Activated CD4-positive, alpha-beta T cell treated with anti-CD3 and anti-CD28 coated beads, Interleukin-2, amount 10 ng/mL, durations not matched to agents 7 days and 5 days (primary cell): Measurements from ENCODE around the gene INAVA. TPM values are rescaled to one million over a fixed set of nuclear protein-coding genes. Genes with fewer than 3 reads are reported as not detected.

ENCODE experiments used
- CTCF ChIA-PET: fragments of 350-600 bp; sonication (Branson Sonifier 250); formaldehyde crosslinking; loops from one replicate; lab custom pipeline; 2021; ENCODE audit warnings: antibody characterized with exemption; lab: Charles Lee
- POLR2A ChIA-PET: fragments of 350-600 bp; sonication (Branson Sonifier 250); formaldehyde crosslinking; loops from one replicate; lab custom pipeline; 2021; ENCODE audit warnings: antibody characterized with exemption; lab: Charles Lee
- DNase-seq: peaks from one replicate; pipeline ENCODE4 v3.0.0-alpha.2; 2020
- H3K27ac Mint-ChIP-seq: one replicate; pipeline ENCODE4 v1.8.0; 2021; ENCODE audit warnings: mild to moderate bottlenecking, moderate library complexity, mixed read lengths
- H3K27me3 Mint-ChIP-seq: one replicate; pipeline ENCODE4 v1.8.0; 2021; ENCODE audit warnings: mixed read lengths
- H3K36me3 Mint-ChIP-seq: one replicate; pipeline ENCODE4 v1.8.0; 2021; ENCODE audit warnings: low read depth, mixed read lengths
- H3K4me1 Mint-ChIP-seq: one replicate; pipeline ENCODE4 v1.8.0; 2021; ENCODE audit warnings: mixed read lengths
- H3K4me3 Mint-ChIP-seq: one replicate; pipeline ENCODE4 v1.8.0; 2021; ENCODE audit warnings: mild to moderate bottlenecking, moderate library complexity, mixed read lengths
- H3K9me3 Mint-ChIP-seq: one replicate; pipeline ENCODE4 v1.8.0; 2021; ENCODE audit warnings: mixed read lengths
- total RNA-seq, 2 experiments: library from RNA; stranded (reverse); gene quantifications; one replicate each; pipeline ENCODE4 v1.2.3, GENCODE V29; 2021

The INAVA gene
- total RNA-seq, 2 experiments from 2014 or later = not detected

DNA sequence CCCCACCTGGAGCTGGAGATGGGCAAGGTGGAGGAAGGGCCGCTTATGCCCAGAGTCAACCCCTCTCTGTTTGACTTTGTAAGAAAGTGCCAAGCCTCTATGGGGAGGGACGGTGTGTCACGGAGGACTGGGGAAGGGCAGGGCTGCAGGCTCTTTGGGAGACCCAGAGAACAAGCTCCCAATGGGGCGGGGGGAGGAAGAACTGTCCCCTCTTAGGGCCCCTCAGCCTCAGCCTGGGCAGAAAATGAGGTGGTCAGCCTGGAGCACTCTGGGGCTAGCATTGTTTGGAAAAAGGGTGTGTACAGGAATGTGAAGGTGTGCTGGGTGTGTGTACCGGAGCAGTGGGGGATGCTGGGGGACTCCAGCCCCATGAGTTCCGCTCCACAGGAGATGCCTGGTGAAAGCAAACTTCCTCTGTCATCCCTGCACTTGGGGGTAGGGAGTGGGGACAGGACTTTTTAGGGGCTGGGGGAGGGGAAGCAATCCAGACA, 1.2 kb upstream of the INAVA start:
- no peak for DNase-seq
- H3K4me1 Mint-ChIP-seq = peaks cover 30% of the 10 kb centered on the region
- no peaks in the 10 kb centered on the region for H3K36me3 Mint-ChIP-seq
- ChIA-PET POLR2A (no interaction called here), CTCF (no interaction called here)
- H3K9me3 Mint-ChIP-seq = no peaks in the 10 kb centered on the region
- H3K27me3 Mint-ChIP-seq = peaks cover 63% of the 10 kb centered on the region
- no peak overlapping the region for H3K27ac Mint-ChIP-seq
- H3K4me3 Mint-ChIP-seq = no peak overlapping the region

DNA sequence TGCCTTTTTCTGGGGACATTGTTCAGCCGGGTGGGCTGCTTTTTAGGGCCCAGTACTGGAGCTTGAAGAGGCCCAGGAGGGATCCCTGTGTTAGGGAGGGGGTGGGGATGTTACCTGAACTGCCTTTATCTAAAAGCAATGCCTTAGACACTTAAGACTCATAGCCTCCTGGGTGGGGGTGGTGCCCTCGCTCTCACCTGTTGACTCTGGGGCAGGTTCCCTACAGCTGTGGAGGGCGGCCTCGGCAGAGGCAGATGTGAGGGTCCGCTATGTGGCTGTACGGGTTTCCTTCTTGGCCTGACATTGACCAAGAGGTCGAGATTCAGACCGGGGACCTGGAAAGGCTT, 716 bp downstream of the INAVA start:
- peaks cover 14% of the 10 kb centered on the region for H3K4me1 Mint-ChIP-seq
- ChIA-PET CTCF (interaction anchor here (1.5 kb wide), 1 partner anchor 10 kb away, joined by 3 read pairs; no protein-coding TSS in a partner anchor), POLR2A (no interaction called here)
- DNase-seq = no peak
- peaks cover 58% of the 10 kb centered on the region for H3K27me3 Mint-ChIP-seq
- no peak overlapping the region for H3K27ac Mint-ChIP-seq
- H3K36me3 Mint-ChIP-seq = no peaks in the 10 kb centered on the region
- H3K4me3 Mint-ChIP-seq = no peak overlapping the region
- no peaks in the 10 kb centered on the region for H3K9me3 Mint-ChIP-seq

DNA sequence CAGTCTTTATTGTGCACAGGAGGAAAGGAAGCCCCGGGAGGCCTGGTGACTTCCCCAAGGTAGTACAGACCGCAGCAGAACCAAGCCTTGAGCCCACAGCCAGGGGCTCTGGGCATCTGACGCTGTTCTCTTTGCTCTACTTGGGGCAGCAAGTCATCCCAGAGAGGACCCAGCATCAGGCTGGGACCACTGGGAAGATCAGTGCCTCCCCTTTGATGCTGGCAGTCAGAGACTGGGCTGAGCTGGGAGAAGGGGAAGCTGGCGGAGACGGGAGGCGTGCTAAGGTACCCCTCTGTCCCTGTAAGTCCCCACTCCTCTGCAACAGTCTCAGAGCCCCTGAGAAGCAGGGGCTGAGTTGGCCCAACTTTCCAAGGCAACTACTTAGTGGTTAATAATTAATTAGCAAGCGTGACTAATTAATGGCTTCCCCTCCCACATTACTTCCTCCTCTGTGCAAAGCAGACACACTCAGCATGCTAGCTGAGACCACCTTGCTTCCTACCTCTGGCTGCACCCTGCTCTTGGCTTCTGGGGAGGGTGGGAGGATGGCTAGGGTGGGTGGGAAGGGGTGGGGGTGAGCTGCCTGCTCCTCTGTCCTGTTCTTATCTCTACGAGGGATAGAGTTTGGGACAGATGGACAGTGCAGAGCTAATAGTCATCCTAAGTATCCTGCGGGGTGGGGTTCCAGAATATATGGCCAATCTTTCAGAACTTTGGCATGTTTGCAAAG, 1.3 kb downstream of the INAVA start:
- POLR2A ChIA-PET = no interaction called here
- no peaks in the 10 kb centered on the region for H3K9me3 Mint-ChIP-seq
- no peak overlapping the region for H3K4me3 Mint-ChIP-seq
- DNase-seq = no peak
- peaks cover 9% of the 10 kb centered on the region for H3K4me1 Mint-ChIP-seq
- no peak overlapping the region for H3K27ac Mint-ChIP-seq
- H3K27me3 Mint-ChIP-seq = peaks cover 55% of the 10 kb centered on the region
- no peaks in the 10 kb centered on the region for H3K36me3 Mint-ChIP-seq
- CTCF ChIA-PET = interaction anchor here (1.5 kb wide), 1 partner anchor 9 kb away, joined by 3 read pairs; no protein-coding TSS in a partner anchor

DNA sequence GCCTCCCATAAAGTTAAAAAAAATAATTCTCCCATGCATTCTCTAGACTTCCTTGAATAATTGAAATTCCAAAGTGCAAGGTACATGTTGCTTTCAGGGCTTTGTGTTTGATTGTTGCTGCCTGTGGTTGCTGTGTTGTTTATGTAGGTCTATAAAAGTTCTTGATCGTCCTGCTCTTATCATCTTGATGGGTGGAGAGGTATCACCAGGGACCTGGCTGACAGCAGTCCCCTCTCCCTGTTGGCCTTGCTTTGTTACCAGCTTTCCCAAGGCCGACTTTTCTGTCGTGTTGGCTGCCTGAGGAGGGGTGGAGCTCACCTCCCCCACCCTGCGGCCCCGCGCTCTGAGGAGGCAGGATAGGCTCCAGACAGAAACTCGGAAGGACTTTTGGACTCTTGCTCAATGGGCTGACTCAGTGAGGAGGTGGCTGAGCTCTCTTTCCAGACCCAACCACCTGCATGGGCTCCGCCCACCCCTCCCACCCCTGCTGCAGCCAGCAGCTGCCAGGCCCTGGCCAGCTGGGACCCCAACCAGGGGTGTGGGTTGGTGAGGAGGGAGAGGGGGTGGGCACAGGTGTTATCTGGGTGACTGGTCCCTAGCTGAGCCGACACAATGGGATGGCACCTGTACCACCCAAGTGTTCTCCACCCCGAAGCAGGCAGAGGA, 2.0 kb downstream of the INAVA start:
- H3K4me3 Mint-ChIP-seq = no peak overlapping the region
- no peaks in the 10 kb centered on the region for H3K36me3 Mint-ChIP-seq
- no peak for DNase-seq
- CTCF ChIA-PET = interaction anchor here (1.5 kb wide), 1 partner anchor 9 kb away, joined by 3 read pairs; no protein-coding TSS in a partner anchor
- no peaks in the 10 kb centered on the region for H3K9me3 Mint-ChIP-seq
- H3K27me3 Mint-ChIP-seq = peaks cover 53% of the 10 kb centered on the region
- H3K27ac Mint-ChIP-seq = no peak overlapping the region
- POLR2A ChIA-PET = no interaction called here
- H3K4me1 Mint-ChIP-seq = peaks cover 6% of the 10 kb centered on the region

DNA sequence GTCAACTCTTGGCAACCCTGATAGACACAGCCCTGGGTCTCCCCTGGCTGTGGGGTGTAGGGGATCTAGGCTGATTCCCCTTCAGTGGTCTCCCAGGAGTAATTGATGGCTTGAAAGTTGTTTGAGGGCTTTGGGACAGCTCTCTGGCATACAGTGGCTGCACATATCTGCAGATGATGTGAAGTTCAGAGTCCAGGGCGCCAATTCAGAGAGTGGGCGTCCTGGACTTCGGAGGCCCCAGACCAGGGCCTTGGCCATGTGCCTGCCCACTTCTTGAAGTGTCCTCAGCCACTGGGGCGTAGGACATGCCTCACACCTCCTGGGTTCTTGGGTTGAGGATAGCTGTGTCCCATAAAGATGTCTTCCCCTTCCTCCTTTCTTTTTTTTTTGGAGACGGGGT, 2.6 kb downstream of the INAVA start:
- Mint-ChIP-seq H3K4me1 (peaks cover under 1% of the 10 kb centered on the region), H3K27me3 (peaks cover 53% of the 10 kb centered on the region)
- CTCF ChIA-PET = interaction anchor here (0.7 kb wide), 1 partner anchor 29 kb away, joined by 4 read pairs; no protein-coding TSS in a partner anchor

DNA sequence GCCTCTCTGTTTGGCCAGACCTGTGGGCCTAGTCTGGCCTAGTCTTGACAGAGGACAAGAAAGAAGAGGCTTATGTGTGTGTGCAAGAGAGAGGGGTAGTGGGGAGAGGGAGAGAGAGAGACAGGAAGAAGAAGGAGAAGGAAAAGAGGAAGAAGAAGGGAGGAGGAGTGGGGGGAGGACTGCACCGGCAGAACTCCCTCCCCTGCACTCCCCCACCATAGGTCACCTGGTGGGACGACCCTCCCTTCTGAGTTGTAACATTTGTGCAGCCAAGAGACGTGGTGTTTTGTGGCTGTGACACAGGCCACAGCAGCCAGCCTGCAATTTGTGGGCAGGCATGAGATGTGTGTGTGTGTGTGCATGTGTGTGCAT, 4.3 kb downstream of the INAVA start:
- Mint-ChIP-seq H3K27ac (no peak overlapping the region), H3K36me3 (no peaks in the 10 kb centered on the region), H3K4me1 (no peaks in the 10 kb centered on the region), H3K4me3 (no peak overlapping the region), H3K27me3 (peaks cover 41% of the 10 kb centered on the region), H3K9me3 (no peaks in the 10 kb centered on the region)
- ChIA-PET POLR2A (no interaction called here), CTCF (interaction anchor here (1.4 kb wide), 1 partner anchor 73 kb away, joined by 3 read pairs; no protein-coding TSS in a partner anchor)
- DNase-seq = no peak

More for the DNA sequence above, 2.6 kb downstream of the INAVA start:
- Mint-ChIP-seq H3K9me3 (no peaks in the 10 kb centered on the region), H3K27ac (no peak overlapping the region), H3K4me3 (no peak overlapping the region), H3K36me3 (no peaks in the 10 kb centered on the region)
- no peak for DNase-seq
- POLR2A ChIA-PET = no interaction called here

DNA sequence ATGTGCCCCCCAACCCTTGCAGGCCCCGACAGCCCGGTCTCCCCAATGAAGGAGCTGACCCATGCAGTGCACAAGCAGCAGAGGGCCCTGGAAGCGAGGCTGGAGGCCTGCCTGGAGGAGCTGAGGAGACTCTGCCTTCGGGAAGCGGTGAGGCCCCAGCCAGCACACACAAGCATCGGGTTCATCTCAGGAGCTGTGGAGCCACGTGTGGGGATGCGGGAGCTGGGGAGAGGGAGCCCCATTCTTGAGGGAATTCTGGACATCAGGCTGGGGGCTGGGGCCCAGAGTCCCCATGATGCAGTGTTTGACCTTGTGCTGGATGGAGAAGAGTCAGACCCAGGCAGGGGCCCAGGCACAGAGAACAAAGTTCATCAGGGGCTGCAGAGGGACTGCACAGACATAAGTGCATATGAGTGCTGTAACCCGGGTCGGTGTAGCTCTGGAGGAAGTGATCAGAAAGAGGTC, 4.8 kb downstream of the INAVA start:
- no peak for DNase-seq

DNA sequence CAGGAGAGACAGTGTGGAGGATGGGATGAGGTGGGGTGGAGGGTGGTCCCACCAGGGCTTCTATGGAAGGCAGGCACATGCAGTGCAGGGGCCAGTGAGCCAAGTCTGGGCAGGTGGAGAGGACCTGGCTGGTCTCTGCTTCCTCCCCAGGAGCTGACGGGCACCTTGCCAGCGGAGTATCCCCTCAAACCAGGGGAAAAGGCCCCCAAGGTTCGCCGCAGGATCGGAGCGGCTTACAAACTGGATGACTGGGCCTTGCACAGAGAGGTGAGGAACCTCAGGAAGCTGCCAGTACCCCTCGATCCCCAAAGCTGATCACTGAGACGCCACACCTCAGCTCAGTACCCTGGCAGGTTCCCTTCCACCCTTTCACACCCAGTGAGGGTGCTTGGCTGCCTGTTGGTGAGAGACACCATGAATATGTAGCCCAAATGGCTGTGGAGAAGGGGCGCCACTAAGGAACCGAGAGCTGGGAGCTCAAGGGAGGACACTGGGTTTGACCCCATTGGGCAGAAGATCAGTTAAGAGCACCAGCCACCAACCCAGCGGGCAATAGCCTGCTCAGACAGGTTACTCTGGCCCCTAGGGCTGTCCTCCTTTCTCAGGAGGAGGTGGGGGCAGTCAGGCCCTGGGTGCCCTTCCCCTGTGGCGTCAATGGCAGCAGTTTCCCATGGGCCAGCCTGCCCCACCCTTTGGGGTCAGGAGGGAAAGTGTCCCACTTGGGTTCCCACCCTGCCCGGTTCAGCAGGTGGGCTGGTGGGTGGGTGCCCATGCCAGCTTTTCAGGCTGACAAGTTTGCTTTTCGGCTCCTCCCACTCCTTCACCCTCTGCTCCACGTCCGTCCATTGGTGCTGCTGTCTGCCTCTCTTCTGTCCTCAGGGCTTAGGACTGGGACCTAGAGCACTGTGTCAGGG, 5.5 kb downstream of the INAVA start:
- H3K27ac Mint-ChIP-seq = no peak overlapping the region
- no peaks in the 10 kb centered on the region for H3K36me3 Mint-ChIP-seq
- DNase-seq = no peak
- ChIA-PET POLR2A (no interaction called here), CTCF (interaction anchor here (1.3 to 1.5 kb wide), 4 partner anchors 11 to 71 kb away, joined by 3 to 5 read pairs (median 4); partner anchors contain the start of gene GPR25)
- H3K4me1 Mint-ChIP-seq = peaks cover 1% of the 10 kb centered on the region
- H3K9me3 Mint-ChIP-seq = no peaks in the 10 kb centered on the region
- no peak overlapping the region for H3K4me3 Mint-ChIP-seq
- peaks cover 42% of the 10 kb centered on the region for H3K27me3 Mint-ChIP-seq

More for the DNA sequence above, 4.8 kb downstream of the INAVA start:
- Mint-ChIP-seq H3K4me3 (no peak overlapping the region), H3K4me1 (no peaks in the 10 kb centered on the region), H3K27ac (no peak overlapping the region), H3K36me3 (no peaks in the 10 kb centered on the region), H3K9me3 (no peaks in the 10 kb centered on the region), H3K27me3 (peaks cover 40% of the 10 kb centered on the region)
- ChIA-PET CTCF (interaction anchor here (1.4 to 1.5 kb wide), 3 partner anchors 11 to 72 kb away, joined by 3 to 5 read pairs (median 5); no protein-coding TSS in a partner anchor), POLR2A (no interaction called here)

DNA sequence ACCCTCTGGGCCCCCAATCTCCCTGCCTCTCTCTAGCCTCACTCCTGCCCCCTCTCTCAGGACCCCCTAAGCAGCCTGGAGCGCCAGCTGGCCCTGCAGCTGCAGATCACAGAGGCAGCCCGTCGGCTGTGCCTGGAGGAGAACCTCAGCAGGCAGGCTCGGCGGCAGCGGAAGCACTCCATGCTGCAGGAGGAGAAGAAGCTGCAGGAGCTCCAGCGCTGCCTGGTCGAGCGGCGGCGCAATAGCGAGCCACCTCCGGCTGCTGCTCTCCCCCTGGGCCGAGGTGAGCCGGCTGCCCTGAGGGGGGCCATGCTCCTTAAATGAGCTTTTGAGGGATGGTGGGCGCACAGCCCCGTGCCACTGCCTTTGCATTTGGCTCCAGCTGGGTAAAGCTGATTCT, 6.2 kb downstream of the INAVA start:
- no peak overlapping the region for H3K27ac Mint-ChIP-seq
- H3K27me3 Mint-ChIP-seq = peaks cover 39% of the 10 kb centered on the region
- no peaks in the 10 kb centered on the region for H3K9me3 Mint-ChIP-seq
- CTCF ChIA-PET = interaction anchor here (1.3 to 1.5 kb wide), 2 partner anchors 23 to 28 kb away, joined by 3 to 5 read pairs; partner anchors contain the start of gene GPR25
- no peak overlapping the region for H3K4me3 Mint-ChIP-seq
- H3K36me3 Mint-ChIP-seq = no peaks in the 10 kb centered on the region
- DNase-seq = no peak
- POLR2A ChIA-PET = no interaction called here
- H3K4me1 Mint-ChIP-seq = peaks cover 8% of the 10 kb centered on the region

DNA sequence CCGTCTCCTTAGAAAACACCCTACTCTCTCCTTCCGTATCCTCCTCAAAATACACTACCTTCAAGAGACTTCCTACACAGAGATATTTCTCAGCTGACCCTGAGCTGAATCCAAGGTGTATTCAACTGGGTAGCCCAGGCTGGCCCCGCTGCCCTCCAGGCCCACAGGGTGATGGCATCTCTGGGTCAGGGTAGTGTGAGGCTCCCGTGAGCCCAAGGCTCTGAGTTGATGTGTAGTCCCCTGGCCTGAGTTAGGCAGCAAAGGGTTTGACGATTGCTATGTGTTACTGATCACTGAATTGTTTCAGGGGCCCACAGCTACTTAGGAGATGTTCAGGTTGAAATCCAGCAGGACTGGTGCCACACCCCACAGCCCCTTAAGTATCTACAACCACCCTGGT, 6.7 kb downstream of the INAVA start:
- ChIA-PET POLR2A (no interaction called here), CTCF (interaction anchor here (1.3 kb wide), 1 partner anchor 28 kb away, joined by 3 read pairs; the partner anchor contains the start of gene GPR25)
- Mint-ChIP-seq H3K4me1 (peaks cover 11% of the 10 kb centered on the region), H3K36me3 (no peaks in the 10 kb centered on the region), H3K4me3 (no peak overlapping the region), H3K9me3 (no peaks in the 10 kb centered on the region), H3K27ac (no peak overlapping the region), H3K27me3 (peaks cover 39% of the 10 kb centered on the region)
- no peak for DNase-seq

DNA sequence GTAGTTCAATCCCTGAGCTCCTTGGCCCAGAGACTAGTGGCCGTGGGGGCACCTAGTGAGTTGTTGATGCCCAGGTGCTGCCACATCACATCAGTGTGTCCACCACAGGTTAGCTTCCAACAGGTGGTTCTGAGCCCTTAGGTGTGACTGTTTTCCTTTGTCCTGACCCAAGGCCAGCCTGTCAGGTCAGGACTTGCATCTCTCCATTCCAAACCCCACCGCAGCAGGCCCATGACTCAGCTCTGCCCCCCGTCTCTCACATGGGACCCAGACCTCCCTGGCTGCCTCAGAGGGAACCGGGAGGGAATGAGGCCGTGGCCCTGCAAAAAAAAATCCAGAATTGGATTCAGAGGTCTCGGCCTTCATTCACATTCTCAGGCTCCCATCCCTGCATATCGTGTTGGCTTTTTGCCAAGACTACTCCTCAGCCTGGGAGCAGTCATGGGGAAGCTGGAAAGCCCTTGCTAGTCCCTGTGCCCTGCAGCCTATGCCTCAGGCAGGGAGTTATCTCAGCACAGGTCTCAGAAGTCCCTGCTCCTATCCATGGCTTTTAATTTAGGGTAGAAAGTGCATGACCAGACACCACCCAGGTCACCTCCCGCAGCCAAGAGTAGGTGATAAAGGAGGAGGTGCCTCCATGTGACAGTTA, 7.2 kb downstream of the INAVA start:
- H3K36me3 Mint-ChIP-seq = no peaks in the 10 kb centered on the region
- ChIA-PET POLR2A (no interaction called here), CTCF (interaction anchor here (1.3 kb wide), 1 partner anchor 29 kb away, joined by 3 read pairs; the partner anchor contains the start of gene GPR25)
- no peak overlapping the region for H3K27ac Mint-ChIP-seq
- no peak overlapping the region for H3K4me3 Mint-ChIP-seq
- peaks cover 13% of the 10 kb centered on the region for H3K4me1 Mint-ChIP-seq
- no peak for DNase-seq
- H3K27me3 Mint-ChIP-seq = peaks cover 44% of the 10 kb centered on the region
- H3K9me3 Mint-ChIP-seq = no peaks in the 10 kb centered on the region

DNA sequence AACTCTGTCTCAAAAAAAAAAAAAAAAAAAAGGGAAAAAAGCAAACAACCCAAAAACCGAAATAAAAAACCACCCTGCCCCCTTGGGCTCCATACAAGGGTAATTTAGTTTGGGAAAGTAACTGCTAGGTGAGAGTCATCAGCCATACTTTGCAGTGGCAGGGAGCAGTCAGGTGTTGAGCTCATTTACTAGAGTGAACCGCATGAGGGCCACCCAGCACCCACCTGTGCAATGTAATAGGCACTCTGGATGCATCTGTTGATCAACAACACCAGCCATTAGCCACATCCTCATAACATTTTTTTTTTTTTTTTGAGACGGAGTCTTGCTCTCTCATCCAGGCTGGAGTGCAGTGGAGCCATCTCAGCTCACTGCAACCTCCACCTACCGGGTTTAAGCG, 9.1 kb downstream of the INAVA start:
- Mint-ChIP-seq H3K4me1 (peaks cover 15% of the 10 kb centered on the region), H3K9me3 (no peaks in the 10 kb centered on the region), H3K36me3 (no peaks in the 10 kb centered on the region), H3K4me3 (no peak overlapping the region), H3K27me3 (peaks cover 46% of the 10 kb centered on the region), H3K27ac (no peak overlapping the region)
- ChIA-PET CTCF (no interaction called here), POLR2A (no interaction called here)
- no peak for DNase-seq
